Vagina (tissue), 2 donors: ENCODE data around the gene NACAD. TPM values are rescaled to one million over a fixed set of nuclear protein-coding genes. Genes with fewer than 3 reads are reported as not detected.

Source experiments
- DNase-seq, 2 donors: peaks; one replicate each; pipeline ENCODE4 v3.0.0-alpha.2; 2017; ENCODE audit errors: extremely low spot score in 2 of 2
- H3K27ac ChIP-seq: fragments of 200-600 bp; sonication (generic); one replicate; pipeline ENCODE4 v1.5.1; 2019
- H3K27me3 ChIP-seq: fragments of 200-600 bp; sonication (generic); one replicate; pipeline ENCODE4 v1.5.1; 2019
- H3K36me3 ChIP-seq, 2 donors: fragments of 200-600 bp; sonication (generic); one replicate each; pipeline ENCODE4 v1.5.1; 2017 to 2019
- H3K4me1 ChIP-seq: fragments of 200-600 bp; sonication (generic); one replicate; pipeline ENCODE4 v1.5.1; 2019
- H3K4me3 ChIP-seq, 2 donors: fragments of 200-600 bp; sonication (generic); 1 replicate in 1 of 2; 2 replicates in 1 of 2; pipeline ENCODE4 v1.5.1; 2016 to 2019
- H3K9me3 ChIP-seq: fragments of 200-600 bp; sonication (generic); one replicate; pipeline ENCODE4 v1.5.1; 2019
- CTCF ChIP-seq, 3 experiments: fragments of 450-650 bp in 2 of 3; fragments of 200-600 bp in 1 of 3; sonication (generic) in 1 of 3; IDR thresholded peaks; one replicate each; pipeline ENCODE4 v1.5.1; 2017 to 2019; ENCODE audit warnings: antibody characterized with exemption in 3 of 3, mild to moderate bottlenecking in 2 of 3, moderate library complexity in 2 of 3
- POLR2A ChIP-seq, 2 donors: fragments of 450-650 bp; IDR thresholded peaks; one replicate each; pipeline ENCODE4 v1.6.1; 2017; ENCODE audit warnings: antibody characterized with exemption in 2 of 2, mild to moderate bottlenecking in 2 of 2, moderate library complexity in 2 of 2
- POLR2AphosphoS5 ChIP-seq, 2 donors: sonication (generic); formaldehyde crosslinking; IDR thresholded peaks; one replicate each; pipeline ENCODE4 v1.9.0; 2017; ENCODE audit warnings: antibody characterized with exemption in 2 of 2, mild to moderate bottlenecking in 2 of 2, low read depth in 1 of 2; ENCODE audit not compliant: insufficient read depth in 1 of 2
- intact Hi-C: fragments of 100-400 bp; cut with DNase I; formaldehyde crosslinking; loops from one replicate; pipeline ENCODE4 v1.15.1; 2023
- total RNA-seq: library from RNA; depleted of rRNA; stranded (reverse); fragments of >200 nt; gene quantifications from one replicate; pipeline ENCODE4 v1.2.3, GENCODE V29; 2016

The NACAD gene
- total RNA-seq, 1 donor from 2014 or later = 9.6 TPM

- H3K9me3 ChIP-seq = no peaks in the 10 kb centered on the region
- intact Hi-C loops = no loop called here
- H3K4me1 ChIP-seq = no peaks in the 10 kb centered on the region
- no peak for TF ChIP-seq POLR2AphosphoS5 (IDR thresholded peaks at IDR 0.05; ENCODE audit: insufficient read depth in 1 of 2, low read depth in 1 of 2)
- TF ChIP-seq CTCF (IDR thresholded peaks at IDR 0.05) = no peak
- TF ChIP-seq POLR2A (IDR thresholded peaks at IDR 0.05) = no peak
- peaks cover 0 to 51% of the 10 kb centered on the region in 2 donors for H3K36me3 ChIP-seq
- no peak overlapping the region for H3K27ac ChIP-seq
- DNase-seq = no peak
- no peak overlapping the region for H3K4me3 ChIP-seq
- H3K27me3 ChIP-seq = no peaks in the 10 kb centered on the region
Measured at GRCh38 chr7:45076946-45077345, 11.8 kb downstream of the NACAD start.

DNA sequence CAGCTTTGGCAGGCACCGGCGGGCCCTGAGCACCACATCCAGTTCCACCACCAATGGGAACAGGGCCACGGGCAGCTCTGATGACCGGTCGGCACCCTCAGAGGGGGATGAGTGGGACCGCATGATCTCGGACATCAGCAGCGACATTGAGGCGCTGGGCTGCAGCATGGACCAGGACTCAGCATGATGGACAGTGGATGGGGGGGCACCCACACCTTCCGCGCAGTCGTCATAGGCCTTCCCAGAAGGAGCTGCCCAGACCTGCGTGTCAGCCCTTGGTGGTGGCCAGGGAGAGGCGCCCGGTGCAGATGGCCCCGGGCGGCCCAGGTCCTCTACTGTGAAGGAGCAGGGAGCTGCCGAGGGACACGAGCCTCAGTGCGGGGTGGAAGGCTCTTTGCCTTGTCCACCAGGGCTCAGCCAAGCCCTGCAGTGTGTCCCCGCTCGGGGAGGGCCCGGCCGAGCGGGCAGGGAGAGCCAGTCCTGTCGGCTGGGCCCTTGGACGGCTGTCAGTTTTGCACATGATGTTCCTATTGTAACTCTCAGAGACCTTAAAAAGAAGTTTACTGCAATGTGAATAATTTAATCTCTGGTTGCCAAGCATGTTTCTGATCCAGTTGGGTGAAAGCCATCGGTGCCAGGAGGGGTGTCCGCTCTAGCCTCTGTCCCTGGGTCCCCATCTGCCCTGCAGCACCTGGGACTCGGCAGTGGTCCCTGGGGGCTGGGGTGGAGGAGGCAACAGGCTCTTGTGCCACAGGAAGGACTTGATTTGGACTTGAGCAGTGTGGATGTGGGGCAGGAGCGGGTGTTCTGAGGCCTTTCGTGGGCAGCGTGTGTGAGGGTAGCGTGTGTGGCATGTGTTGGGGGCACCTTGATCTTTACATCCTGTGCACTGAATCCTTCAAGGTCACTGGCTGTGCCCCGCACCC, 12.6 kb downstream of the NACAD start:
- intact Hi-C loops = no loop called here
- Histone ChIP-seq H3K4me3 (no peak overlapping the region), H3K27me3 (no peaks in the 10 kb centered on the region), H3K36me3 (peaks cover 0 to 52% of the 10 kb centered on the region in 2 donors), H3K27ac (no peak overlapping the region), H3K4me1 (no peaks in the 10 kb centered on the region), H3K9me3 (no peaks in the 10 kb centered on the region)
- DNase-seq = no peak
- no peak for TF ChIP-seq CTCF (IDR thresholded peaks at IDR 0.05)
- TF ChIP-seq POLR2AphosphoS5 (IDR thresholded peaks at IDR 0.05; ENCODE audit: insufficient read depth in 1 of 2, low read depth in 1 of 2) = no peak
- no peak for TF ChIP-seq POLR2A (IDR thresholded peaks at IDR 0.05)

GRCh38 chr7:45075355-45075644, 13.5 kb downstream of the NACAD start:
- no peaks in the 10 kb centered on the region for H3K9me3 ChIP-seq
- intact Hi-C loops = no loop called here
- H3K27ac ChIP-seq = no peak overlapping the region
- peaks cover 0 to 58% of the 10 kb centered on the region in 2 donors for H3K36me3 ChIP-seq
- TF ChIP-seq POLR2AphosphoS5 (IDR thresholded peaks at IDR 0.05; ENCODE audit: insufficient read depth in 1 of 2, low read depth in 1 of 2) (no peak), POLR2A (IDR thresholded peaks at IDR 0.05) (no peak), CTCF (IDR thresholded peaks at IDR 0.05) (no peak)
- H3K27me3 ChIP-seq = no peaks in the 10 kb centered on the region
- no peak for DNase-seq
- H3K4me3 ChIP-seq = no peak overlapping the region
- no peaks in the 10 kb centered on the region for H3K4me1 ChIP-seq

- TF ChIP-seq POLR2AphosphoS5 (IDR thresholded peaks at IDR 0.05; ENCODE audit: insufficient read depth in 1 of 2, low read depth in 1 of 2) (no peak), CTCF (IDR thresholded peaks at IDR 0.05) (no peak), POLR2A (IDR thresholded peaks at IDR 0.05) (no peak)
- Histone ChIP-seq H3K27me3 (no peaks in the 10 kb centered on the region), H3K4me1 (no peaks in the 10 kb centered on the region), H3K27ac (no peak overlapping the region), H3K36me3 (peaks cover 0 to 64% of the 10 kb centered on the region in 2 donors), H3K9me3 (no peaks in the 10 kb centered on the region), H3K4me3 (no peak overlapping the region)
- no peak for DNase-seq
- intact Hi-C loops = no loop called here
Measured at GRCh38 chr7:45074528-45075354, 14.0 kb downstream of the NACAD start.
